ENCODE results near the gene HPSE2. TPM values are rescaled to one million over a fixed set of nuclear protein-coding genes. Genes with fewer than 3 reads are reported as not detected.

Gene HPSE2
- total and polyA plus RNA-seq, 2 experiments from 2014 or later = 0.10 to 0.24 TPM

GRCh38 chr10:98569853-98570252, 665.8 kb downstream of the HPSE2 start:
- no peaks in the 10 kb centered on the region for H3K9me3 Mint-ChIP-seq
- no peak overlapping the region for H3K4me3 Mint-ChIP-seq
- ATAC-seq (no peak), DNase-seq (ENCODE audit: low spot score) (no peak)
- Histone ChIP-seq H3K27ac (ENCODE audit: low read depth) (no peak overlapping the region), H2AFZ (no peak overlapping the region; the same call in 1 of the 2 replicates), H3F3A (replicated peaks; ENCODE audit: low read depth) (no peaks in the 10 kb centered on the region), H3K4me1 (ENCODE audit: insufficient read depth) (no peaks in the 10 kb centered on the region), H3K36me3 (ENCODE audit: insufficient read depth) (no peaks in the 10 kb centered on the region), H3K9me2 (ENCODE audit: insufficient read depth) (peaks cover 3% of the 10 kb centered on the region; the same call in 1 of the 2 replicates), H3K4me2 (no peak overlapping the region), H4K20me1 (replicated peaks; ENCODE audit: insufficient read depth) (no peaks in the 10 kb centered on the region), H3K27me3 (ENCODE audit: insufficient read depth) (no peaks in the 10 kb centered on the region), H3K4me3 (no peak overlapping the region), H3K79me2 (replicated peaks; ENCODE audit: insufficient read depth) (no peaks in the 10 kb centered on the region)
- H3K27ac Mint-ChIP-seq = no peak overlapping the region
- H3K4me1 Mint-ChIP-seq = no peaks in the 10 kb centered on the region
- no peaks in the 10 kb centered on the region for H3K36me3 Mint-ChIP-seq (ENCODE audit: low read depth)
- TF ChIP-seq NANOG (IDR thresholded peaks at IDR 0.05; ENCODE audit: borderline replicate concordance) (no peak), CTCF (conservative IDR thresholded peaks at IDR 0.05; ENCODE audit: low read depth in 2 of 2) (no peak), JUNB (IDR thresholded peaks at IDR 0.05; ENCODE audit: unreplicated experiment) (no peak), ZNF331 (CRISPR knock-in tag; IDR thresholded peaks at IDR 0.05; ENCODE audit: low read depth) (no peak), EZH2phosphoT487 (IDR thresholded peaks at IDR 0.05; ENCODE audit: unreplicated experiment) (no peak), CREB1 (CRISPR knock-in tag; IDR thresholded peaks at IDR 0.05; ENCODE audit: low read depth) (no peak), POLR2AphosphoS5 (IDR thresholded peaks at IDR 0.05; ENCODE audit: low read depth) (no peak), ZNF462 (CRISPR knock-in tag; IDR thresholded peaks at IDR 0.05) (no peak), ETS1 (IDR thresholded peaks at IDR 0.05) (no peak), REST (IDR thresholded peaks at IDR 0.05; ENCODE audit: unreplicated experiment) (no peak), EZH2 (IDR thresholded peaks at IDR 0.05; ENCODE audit: low read depth, unreplicated experiment) (no peak), STAT1 (IDR thresholded peaks at IDR 0.05; ENCODE audit: unreplicated experiment) (no peak), ZNF114 (CRISPR knock-in tag; IDR thresholded peaks at IDR 0.05) (no peak)
- no peaks in the 10 kb centered on the region for H3K27me3 Mint-ChIP-seq (ENCODE audit: insufficient read depth, low read depth, poor library complexity)

Measured in GM23338 (cell line).